COLO829 (cell line): ENCODE data around the gene CEP126.
A peak's percentile ranks its signal among the peaks of the same experiment; 100 is the strongest.

Experiments used
- DNase-seq: peaks from one replicate; pipeline ENCODE4 v3.0.0; 2012; ENCODE audit warnings: low spot score

The CEP126 gene

GRCh38 chr11:102007567-102008437 is 93.0 kb downstream of the CEP126 start:
- DNase-seq: peak; percentile 31

GRCh38 chr11:102010776-102011494 is 96.1 kb downstream of the CEP126 start:
- DNase-seq: peak; percentile 85

GRCh38 chr11:102012946-102013345 is 98.1 kb downstream of the CEP126 start:
- no peak for DNase-seq

- DNase-seq: no peak
Measured at GRCh38 chr11:102014756-102015155, 99.9 kb downstream of the CEP126 start.

GRCh38 chr11:102017026-102017425 is 102.2 kb downstream of the CEP126 start:
- no peak for DNase-seq

GRCh38 chr11:102026217-102026616 is 111.4 kb downstream of the CEP126 start:
- DNase-seq: no peak

GRCh38 chr11:102026959-102027358 is 112.1 kb downstream of the CEP126 start:
- DNase-seq: no peak

- DNase-seq: no peak
Measured at GRCh38 chr11:102036757-102037156, 121.9 kb downstream of the CEP126 start.

GRCh38 chr11:102046841-102047240 is 132.0 kb downstream of the CEP126 start:
- no peak for DNase-seq

- peak; percentile 14 for DNase-seq
Measured at GRCh38 chr11:102047305-102047924, 132.6 kb downstream of the CEP126 start, which contains the start of gene CFAP300. Gene CFAP300 (plus strand): TSS chr11:102047437. CDS start chr11:102047471, 34 bp downstream.
